ENCODE results near the gene SMIM35.

- no peak for TF ChIP-seq YY1 (IDR thresholded peaks at IDR 0.05; ENCODE audit: low read depth)
- TF ChIP-seq REST (IDR thresholded peaks at IDR 0.05; ENCODE audit: low read depth, low read length) = no peak
- no peak for TF ChIP-seq POLR2AphosphoS5 (IDR thresholded peaks at IDR 0.05; ENCODE audit: low read depth, low read length)
- no peak for TF ChIP-seq GATA2 (CRISPR knock-in tag; IDR thresholded peaks at IDR 0.05)
- no peak for TF ChIP-seq CTCF (IDR thresholded peaks at IDR 0.05)
Observed at GRCh38 chr11:118090545-118091162, 3.9 kb upstream of the SMIM35 start.

All from SK-N-SH (cell line).